Epithelial cell of prostate (primary cell): ENCODE data around the gene INPP5B.
"Not testable (repeated sequence)": the region's sequence is repeated elsewhere in the genome, so short reads cannot be mapped to it uniquely, and the experiment has no call there.

Experiments used
- DNase-seq: peaks from one replicate; pipeline ENCODE4 v3.0.0-alpha.2; 2011; ENCODE audit warnings: low read depth, low spot score
- H3K27ac ChIP-seq: fragments of 450-650 bp; 2 replicates; pipeline ENCODE4 v1.5.1; 2017; ENCODE audit warnings: mild to moderate bottlenecking

Gene INPP5B

GRCh38 chr1:37915476-37916093 lies 31.3 kb downstream of the INPP5B start:
- H3K27ac ChIP-seq: no peak overlapping the region
- no peak for DNase-seq

- no peak for DNase-seq
These were observed 32.0 kb downstream of the INPP5B start for GRCh38 chr1:37914719-37915475.

GRCh38 chr1:37911478-37911877 lies 35.4 kb downstream of the INPP5B start:
- H3K27ac ChIP-seq, DNase-seq: not testable (repeated sequence)

More at GRCh38 chr1:37914719-37915475, 32.0 kb downstream of the INPP5B start:
- no peak overlapping the region for H3K27ac ChIP-seq

- not testable (repeated sequence) for DNase-seq, H3K27ac ChIP-seq
These were observed 36.0 kb downstream of the INPP5B start for GRCh38 chr1:37910886-37911285.

- DNase-seq: not testable (repeated sequence)
- H3K27ac ChIP-seq: peak overlapping the region; percentile 36
These were observed 38.3 kb downstream of the INPP5B start for GRCh38 chr1:37908531-37908930.

GRCh38 chr1:37907416-37908125 lies 39.3 kb downstream of the INPP5B start:
- peak overlapping the region; percentile 36 for H3K27ac ChIP-seq
- not testable (repeated sequence) for DNase-seq

- not testable (repeated sequence) for H3K27ac ChIP-seq, DNase-seq
These were observed 40.3 kb downstream of the INPP5B start for GRCh38 chr1:37906591-37906990.

- DNase-seq: no peak
- no peak overlapping the region for H3K27ac ChIP-seq
These were observed 41.1 kb downstream of the INPP5B start for GRCh38 chr1:37905727-37906126.

- DNase-seq: not testable (repeated sequence)
These were observed 42.9 kb downstream of the INPP5B start for GRCh38 chr1:37903921-37904320.

GRCh38 chr1:37902983-37903382 lies 43.9 kb downstream of the INPP5B start:
- no peak for DNase-seq
- H3K27ac ChIP-seq: no peak overlapping the region

More at GRCh38 chr1:37903921-37904320, 42.9 kb downstream of the INPP5B start:
- H3K27ac ChIP-seq: not testable (repeated sequence)

- H3K27ac ChIP-seq: no peak overlapping the region
These were observed 45.0 kb downstream of the INPP5B start for GRCh38 chr1:37901893-37902225.

GRCh38 chr1:37901191-37901892 lies 45.5 kb downstream of the INPP5B start:
- H3K27ac ChIP-seq: no peak overlapping the region
- DNase-seq: no peak

More at GRCh38 chr1:37901893-37902225, 45.0 kb downstream of the INPP5B start:
- no peak for DNase-seq

- not testable (repeated sequence) for H3K27ac ChIP-seq, DNase-seq
These were observed 49.3 kb downstream of the INPP5B start for GRCh38 chr1:37897563-37897962.

- no peak for DNase-seq
- no peak overlapping the region for H3K27ac ChIP-seq
These were observed 53.2 kb downstream of the INPP5B start for GRCh38 chr1:37893673-37894072.

GRCh38 chr1:37892151-37893047 lies 54.5 kb downstream of the INPP5B start:
- no peak overlapping the region for H3K27ac ChIP-seq
- no peak for DNase-seq

GRCh38 chr1:37890378-37891014 lies 56.4 kb downstream of the INPP5B start:
- no peak for DNase-seq

GRCh38 chr1:37888022-37888700 lies 58.7 kb downstream of the INPP5B start:
- H3K27ac ChIP-seq: no peak overlapping the region
- no peak for DNase-seq

More at GRCh38 chr1:37890378-37891014, 56.4 kb downstream of the INPP5B start:
- H3K27ac ChIP-seq: no peak overlapping the region

GRCh38 chr1:37884145-37884544 lies 62.7 kb downstream of the INPP5B start:
- no peak overlapping the region for H3K27ac ChIP-seq
- DNase-seq: no peak
